ENCODE measurements around the gene ZNF346.

Gene ZNF346

DNA sequence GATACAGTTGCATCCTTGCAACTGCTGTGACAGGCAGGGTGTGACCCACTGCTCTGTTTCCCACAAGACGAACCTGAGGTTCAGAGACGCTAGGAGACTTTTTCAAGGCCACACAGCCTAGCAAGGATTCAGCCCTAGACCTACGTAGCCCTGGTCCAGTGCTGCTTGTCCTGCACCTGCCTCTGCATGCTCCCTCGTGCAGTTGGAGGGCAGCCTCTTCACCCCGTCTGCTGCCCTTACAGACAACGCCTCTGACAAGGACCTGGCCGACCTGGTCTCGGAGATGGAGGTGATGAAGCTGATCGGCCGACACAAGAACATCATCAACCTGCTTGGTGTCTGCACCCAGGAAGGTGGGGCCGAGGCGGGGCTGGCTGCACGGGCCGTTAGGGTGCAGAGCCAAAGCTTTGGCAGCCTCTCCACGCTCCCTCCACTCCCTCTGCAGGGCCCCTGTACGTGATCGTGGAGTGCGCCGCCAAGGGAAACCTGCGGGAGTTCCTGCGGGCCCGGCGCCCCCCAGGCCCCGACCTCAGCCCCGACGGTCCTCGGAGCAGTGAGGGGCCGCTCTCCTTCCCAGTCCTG, 72.7 kb downstream of the ZNF346 start:
- no peak for DNase-seq (ENCODE audit: low spot score)

DNA sequence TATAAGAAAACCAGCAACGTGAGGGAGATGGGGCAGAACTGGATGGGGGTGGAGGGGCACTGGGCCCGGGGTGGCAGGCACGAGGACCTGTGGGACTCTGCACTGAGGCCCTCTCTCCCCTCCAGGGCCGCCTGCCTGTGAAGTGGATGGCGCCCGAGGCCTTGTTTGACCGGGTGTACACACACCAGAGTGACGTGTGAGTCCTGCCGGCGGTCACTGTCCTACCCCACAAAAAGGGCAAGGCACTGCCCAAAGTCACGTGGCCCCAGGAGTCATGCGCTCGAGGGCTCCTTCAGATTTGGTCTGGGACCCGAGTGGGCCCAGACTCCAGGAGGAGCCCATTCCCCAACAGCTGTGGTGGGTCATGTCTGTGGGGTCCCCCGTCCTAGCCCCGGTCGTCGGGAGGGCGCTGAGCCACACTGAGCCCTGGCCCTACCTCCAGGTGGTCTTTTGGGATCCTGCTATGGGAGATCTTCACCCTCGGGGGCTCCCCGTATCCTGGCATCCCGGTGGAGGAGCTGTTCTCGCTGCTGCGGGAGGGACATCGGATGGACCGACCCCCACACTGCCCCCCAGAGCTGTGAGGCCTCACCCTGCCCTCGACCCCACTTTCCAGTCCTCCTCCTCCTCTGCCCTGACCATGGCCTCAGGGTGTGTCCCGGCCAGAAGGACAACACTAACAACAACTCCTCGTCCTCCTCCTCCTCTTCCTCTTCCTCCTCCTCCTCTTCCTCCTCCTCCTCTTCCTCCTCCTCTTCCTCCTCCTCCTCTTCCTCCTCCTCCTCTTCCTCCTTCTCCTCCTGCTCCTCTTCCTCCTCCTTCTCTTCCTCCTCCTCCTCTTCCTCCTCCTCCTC, 73.9 kb downstream of the ZNF346 start:
- DNase-seq (ENCODE audit: low spot score), result no peak

DNA sequence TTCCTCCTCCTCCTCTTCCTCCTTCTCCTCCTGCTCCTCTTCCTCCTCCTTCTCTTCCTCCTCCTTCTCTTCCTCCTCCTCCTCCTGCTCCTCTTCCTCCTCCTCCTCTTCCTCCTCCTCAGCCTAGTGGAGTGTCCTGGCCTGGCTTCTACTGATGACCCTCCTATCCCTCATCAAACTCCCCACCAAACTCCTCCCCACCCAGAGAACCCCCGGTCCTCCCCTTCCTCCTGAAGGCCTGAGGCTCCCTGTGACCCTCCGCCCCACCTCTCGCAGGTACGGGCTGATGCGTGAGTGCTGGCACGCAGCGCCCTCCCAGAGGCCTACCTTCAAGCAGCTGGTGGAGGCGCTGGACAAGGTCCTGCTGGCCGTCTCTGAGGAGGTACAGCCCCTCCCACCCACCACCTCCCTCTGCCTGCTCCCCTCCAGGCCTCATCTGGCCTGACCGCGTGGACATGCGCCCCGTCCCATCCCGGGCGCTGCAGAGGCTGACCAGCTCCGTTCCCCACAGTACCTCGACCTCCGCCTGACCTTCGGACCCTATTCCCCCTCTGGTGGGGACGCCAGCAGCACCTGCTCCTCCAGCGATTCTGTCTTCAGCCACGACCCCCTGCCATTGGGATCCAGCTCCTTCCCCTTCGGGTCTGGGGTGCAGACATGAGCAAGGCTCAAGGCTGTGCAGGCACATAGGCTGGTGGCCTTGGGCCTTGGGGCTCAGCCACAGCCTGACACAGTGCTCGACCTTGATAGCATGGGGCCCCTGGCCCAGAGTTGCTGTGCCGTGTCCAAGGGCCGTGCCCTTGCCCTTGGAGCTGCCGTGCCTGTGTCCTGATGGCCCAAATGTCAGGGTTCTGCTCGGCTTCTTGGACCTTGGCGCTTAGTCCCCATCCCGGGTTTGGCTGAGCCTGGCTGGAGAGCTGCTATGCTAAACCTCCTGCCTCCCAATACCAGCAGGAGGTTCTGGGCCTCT, 74.8 kb downstream of the ZNF346 start:
- DNase-seq (ENCODE audit: low spot score), result no peak

DNA sequence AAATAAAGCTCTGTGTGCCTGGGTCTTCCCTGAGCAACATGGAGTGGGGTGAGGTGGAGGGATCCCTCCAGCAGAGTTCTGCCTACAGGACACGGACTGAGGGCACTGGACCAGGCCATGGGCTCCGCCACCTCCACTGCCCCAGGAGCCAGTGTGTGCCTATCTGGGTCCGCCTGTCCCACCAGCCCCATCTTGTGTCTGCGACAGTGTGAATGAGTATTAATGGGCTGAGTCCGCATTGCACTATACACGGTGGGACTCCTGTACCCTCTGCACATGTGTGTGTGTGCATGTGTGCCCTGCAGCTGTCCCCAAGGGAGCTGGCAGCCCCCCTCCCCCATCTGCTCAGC, 75.6 kb downstream of the ZNF346 start:
- DNase-seq (ENCODE audit: low spot score), result no peak

DNA sequence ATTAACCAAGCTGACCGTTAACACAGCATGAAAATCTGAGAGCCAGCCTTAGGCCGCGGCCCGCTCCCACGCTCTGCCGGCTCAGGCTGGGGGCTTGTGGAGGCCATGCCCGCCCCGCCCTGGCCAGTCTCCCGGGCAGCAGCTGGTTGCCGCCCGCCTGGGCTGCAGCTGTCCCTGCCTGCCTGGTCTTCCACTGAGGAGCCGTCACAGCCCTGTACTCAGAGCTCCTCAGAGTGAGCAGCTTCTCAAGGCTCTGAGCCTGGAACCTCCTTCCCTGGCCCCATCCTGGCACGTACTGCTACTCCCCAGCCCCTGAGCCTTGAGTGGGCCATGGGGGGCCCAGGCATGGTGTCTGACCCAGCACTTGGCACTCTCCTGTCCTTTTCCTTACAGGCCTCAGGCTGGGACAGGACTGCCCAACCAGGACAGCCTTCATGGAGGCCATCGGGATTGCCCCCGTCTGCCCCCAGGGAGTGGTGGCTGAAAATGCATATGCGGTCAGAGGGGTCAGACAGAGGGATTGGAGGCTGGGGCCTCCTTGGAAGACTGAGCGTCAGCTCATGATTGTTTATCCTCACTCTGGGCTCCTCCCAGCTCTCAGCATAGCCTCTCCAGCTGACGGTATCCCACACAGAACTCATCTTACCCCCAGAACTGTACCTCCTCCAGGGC, 76.1 kb downstream of the ZNF346 start:
- DNase-seq (ENCODE audit: low spot score), result no peak

DNA sequence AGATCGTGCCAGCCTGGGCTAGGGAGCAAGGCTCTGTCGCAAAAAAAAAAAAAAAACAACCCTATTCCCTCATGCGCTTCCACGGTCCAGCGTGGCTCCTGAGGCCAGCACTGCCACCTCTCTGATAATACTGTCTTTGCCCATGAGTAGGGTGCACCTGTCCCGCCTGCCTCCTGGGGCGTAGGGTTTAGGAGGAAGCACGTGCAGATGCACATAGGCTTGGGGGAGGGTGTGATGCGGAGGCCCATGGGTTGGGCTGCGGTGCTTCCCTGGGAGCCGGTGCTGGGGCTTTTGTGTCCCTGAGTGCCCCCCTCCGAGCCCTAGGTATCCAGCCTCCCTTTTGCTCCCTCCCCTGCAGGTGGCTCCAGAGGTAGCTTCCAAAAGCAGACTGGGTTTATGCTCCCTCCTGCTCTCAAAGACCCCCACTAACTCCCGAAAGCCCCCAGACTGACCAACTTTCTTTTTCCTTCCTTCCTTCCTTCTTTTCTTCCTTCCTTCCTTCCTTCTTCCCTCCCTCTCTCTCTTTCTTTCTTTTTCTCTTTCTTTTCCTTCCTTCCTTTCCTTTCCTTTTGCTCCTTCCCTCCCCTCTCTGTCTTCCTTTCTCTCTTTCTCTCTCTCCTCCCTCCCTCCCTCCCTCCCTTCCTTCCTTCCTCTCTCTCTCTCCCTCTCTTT, 77.1 kb downstream of the ZNF346 start:
- DNase-seq (ENCODE audit: low spot score), result no peak

DNA sequence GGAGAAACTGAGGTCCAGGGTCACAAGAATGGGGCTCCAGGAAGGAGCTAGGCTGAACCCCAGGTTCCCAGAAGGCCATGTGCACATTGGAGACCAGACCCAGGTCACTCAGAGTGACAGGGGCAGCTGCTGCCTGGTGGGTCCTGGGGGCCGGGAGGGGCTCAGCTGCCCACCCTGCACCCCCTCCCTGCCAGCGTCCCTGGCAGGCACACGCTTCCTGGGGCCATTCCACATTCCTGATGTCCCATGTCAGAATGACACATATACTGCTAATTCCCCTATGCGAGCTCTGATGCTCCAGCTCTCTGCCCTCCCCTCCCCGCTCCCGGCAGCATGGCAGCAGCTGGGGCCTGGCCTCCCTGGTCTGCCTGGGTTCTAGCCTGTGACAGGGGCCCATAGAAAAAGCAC, 78.2 kb downstream of the ZNF346 start:
- DNase-seq (ENCODE audit: low spot score), result no peak

DNA sequence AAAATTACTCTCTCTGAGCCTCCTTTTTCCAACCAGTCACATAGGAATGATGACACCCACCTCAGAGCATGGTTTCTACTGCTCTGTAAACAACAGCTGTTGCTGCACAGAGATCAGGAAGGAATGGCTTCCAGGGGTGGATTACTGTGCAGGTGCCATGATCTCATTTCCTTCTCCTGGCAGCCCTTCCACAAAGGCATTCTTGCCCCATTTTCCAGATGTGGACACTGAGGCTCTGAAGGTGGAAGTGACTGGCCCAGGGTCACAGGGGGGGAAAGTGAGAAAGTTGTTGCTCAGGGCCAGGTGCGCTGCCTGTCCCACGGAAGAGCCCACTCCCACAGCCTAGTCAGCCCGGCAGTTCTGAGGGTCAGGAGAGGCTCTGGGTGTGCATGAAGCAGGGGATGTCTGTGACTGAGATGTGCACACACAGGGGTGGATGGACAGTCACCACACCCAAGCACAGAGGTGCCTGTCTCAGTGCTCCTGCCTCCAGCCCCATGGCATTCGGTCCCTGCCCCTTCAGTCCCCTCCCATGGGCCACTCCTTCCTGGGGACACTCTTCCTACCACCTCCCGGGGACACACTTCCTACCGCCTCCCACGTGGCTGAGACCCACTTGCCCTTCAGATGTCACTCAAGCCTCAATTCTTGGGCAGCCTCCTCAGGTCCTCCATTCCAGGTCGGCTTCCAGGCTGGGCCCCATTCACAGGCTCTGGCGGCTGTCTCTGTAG, 81.2 kb downstream of the ZNF346 start:
- no peak for DNase-seq (ENCODE audit: low spot score)

DNA sequence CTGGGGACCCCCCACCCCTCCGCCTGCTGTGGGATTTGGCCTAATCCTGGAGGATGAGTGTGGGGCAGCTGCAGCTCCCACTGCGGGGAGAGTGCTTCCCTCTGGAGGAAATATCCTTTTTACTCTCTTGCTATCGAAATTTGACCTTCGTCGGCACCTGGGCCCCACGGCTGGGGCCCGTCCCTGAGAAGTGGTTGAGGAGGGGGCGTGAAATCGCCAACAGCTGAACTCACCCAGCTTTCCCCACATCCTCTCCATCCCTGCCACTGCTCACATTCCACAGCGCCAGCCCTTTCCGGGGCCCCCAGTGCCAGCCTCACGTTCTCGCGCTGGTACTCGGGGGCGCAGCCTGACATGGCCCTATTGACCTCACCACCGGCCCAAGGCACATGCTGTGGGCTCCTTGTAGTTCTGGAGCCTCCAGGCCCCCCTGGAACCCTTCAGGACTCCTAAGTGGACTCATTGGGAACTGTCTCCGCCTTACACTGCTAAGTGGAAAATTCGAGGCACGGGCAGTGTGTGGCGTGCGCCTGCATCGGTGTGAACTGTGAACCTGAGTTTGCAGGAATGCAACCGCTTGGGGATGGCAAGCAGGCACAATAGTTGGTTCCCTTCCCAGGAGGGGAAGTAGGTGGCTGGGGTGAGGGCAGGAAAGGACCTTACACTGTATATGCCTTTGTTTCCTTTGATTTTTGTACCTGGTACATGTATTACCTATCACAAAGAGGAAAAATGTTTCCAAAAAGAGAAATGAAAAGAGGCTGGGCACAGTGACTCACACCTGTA, 83.4 kb downstream of the ZNF346 start:
- no peak for DNase-seq (ENCODE audit: low spot score)

DNA sequence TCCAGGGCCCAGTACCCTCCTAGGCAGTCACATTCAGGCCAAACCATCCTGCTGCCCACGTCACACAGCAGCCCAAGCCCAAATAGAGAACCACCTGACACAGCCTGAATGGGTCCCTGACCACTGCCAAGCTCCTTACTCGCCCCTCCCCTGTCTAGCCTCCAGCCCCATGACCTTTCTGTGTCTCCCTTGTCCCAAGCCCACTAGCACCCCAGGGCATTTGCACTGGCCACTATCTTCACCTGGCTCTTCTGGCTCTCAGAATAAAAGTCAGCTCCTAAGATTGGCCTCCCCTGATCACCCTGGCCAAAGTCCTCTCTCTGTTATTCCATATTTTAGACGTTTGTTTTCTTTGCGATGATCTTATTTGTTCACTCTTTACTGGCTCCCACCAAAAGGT, 84.7 kb downstream of the ZNF346 start:
- no peak for DNase-seq (ENCODE audit: low spot score)

DNA sequence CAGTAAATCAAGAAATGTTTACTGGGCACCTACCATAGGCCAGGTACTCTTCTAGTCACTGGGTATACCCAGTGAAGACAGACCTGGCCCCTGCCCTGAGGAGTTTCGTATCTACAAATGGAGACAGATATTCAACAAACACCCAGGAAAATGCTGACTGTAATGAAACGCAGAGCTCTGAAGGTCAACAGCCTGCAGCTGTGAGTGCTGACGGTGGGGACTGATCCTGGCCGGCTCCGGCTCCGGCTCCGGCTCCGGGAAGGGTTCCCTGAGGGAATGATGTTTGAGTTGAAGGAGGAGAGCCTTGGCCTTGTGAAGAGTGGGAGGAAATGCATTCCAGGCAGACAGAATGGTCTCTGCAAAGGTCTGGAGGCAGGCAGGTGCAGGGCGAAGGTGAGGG, 87.3 kb downstream of the ZNF346 start:
- no peak for DNase-seq (ENCODE audit: low spot score)

DNA sequence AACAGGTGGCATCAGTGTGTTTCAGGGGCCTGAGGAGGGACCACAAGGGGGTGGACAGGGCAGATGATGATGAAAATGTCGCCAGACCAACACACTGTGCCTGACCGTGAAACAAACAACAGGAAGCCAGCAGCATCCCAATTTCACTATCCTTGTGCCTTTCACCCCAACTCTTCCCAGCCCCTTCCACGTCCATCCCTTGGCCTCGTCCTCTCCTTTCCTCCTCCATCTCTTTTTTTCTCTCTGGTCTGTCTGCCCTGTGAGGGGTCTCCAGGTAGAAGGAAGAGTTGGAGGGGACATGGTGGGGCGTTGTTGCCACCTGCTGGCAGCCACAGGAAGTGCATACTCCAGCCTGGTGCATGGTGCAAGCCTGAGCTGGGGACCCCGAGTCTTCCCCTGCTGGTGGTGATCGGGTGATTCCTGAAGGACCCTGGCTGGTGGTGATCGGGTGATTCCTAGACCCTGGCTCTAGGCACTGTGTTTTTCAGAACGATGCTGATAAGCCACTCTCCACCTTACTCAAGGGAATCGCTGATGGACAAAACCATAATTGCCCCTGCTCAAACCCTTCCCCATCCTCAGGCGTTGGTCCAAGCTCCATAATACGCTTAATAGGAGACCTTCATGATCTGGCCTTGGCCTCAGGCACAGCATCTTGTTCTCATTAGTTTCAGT, 89.4 kb downstream of the ZNF346 start:
- DNase-seq (ENCODE audit: low spot score), result peak; percentile 57

DNA sequence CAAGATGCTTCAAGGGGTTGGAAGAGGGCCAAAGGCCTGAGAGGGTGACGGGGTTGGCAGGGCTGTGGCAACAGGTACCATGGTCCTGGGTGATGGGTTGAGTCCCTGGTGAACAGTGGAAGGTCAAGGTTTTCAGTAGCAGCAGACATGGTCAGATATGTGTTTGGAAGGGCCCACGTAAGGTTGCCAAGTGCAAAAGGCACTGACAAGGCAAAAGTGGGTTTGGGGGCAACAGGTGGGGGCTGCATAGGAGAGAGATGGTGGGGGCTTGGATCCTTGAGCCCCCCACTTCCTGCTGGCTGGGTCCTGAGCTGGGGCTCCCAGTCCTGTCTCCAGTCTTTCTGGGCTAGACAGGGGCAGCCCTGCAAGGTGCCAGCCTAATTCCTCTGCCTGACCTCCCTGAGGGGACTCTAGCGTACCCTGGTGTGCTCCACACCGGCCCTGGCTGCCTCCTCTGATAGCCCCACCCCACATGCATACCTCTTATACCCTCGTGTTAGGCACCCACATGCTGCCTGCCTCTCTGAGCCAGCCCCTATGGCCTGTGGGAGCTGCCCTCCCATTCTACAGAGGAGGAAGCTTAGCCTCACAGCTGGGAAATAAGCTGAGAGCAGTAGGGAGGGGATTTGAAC, 90.2 kb downstream of the ZNF346 start:
- no peak for DNase-seq (ENCODE audit: low spot score)

DNA sequence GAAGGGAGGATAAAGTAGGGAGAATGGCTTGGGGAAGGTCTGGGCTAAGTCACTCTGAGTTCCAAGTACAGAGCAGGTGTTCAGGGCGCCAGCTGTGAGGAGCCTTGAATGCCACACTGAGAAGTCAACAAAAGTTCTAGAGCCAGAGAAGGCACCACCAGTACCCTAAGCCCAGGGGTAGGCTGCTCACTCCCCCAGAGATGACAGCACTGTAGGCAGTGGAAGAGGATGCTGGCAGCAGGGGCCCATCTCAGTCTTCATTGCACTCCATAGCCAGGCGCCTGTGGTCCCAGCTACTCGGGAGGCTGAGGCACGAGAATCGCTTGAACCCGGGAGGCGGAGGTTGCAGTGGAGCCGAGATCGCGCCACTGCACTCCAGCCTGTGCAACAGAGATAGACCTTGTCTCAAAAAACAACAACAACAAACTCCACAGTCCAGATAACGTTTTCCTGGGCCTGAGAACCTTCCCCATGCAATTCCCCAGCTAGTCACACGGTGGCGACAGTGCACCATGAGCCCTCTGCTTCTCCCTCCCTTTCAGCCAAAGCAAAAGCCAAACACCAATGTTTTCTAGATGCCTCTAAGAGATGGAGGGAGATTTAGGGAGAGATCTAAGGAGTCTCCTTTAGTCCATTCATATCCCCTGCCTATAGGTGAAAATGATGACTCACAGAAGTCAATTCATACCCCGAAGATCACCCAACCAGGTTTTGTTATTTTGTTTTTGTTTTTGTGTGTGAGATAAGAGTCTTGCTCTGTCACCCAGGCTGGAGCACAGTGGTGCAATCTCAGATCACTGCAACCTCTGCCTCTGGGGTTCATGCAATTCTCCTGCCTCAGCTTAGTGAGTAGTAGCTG, 91.3 kb downstream of the ZNF346 start:
- peak; percentile 83 for DNase-seq (ENCODE audit: low spot score)

DNA sequence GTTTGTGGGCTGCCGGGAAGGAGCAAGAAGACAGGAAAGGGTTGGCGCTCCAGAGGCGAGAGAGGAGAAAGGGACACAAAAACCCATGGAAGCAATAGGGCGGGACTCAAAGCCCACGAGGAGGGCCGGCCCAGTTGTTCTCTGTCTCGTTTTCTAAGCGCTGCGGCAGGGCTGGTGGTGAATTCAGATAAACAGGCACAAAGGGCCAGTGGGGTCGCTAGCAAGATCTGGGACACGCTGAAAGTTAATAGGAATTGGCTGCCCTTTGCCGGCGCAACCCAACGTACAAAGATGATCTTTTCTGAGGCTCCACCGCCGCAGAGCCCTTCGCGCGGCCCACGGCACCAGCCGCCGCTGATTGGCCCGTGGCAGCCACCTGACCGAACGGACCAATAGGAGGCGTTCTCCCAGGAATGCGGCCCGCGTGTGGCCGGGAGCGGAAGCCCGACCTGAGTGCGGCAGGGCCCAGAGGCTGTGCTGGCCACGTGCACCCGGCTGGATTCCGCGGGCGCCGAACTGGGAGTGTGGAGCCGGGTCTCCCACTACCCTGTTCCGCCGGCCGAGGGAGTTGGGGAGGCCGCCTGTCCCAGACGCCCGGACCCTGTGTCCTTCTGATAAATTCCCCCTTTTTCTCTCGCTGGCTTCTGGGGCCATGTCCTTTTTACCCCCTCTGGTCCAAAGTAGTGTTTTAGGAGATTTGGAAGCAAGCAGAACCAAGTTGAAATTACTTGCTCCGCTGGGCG, 94.3 kb downstream of the ZNF346 start:
- peak; percentile 86 for DNase-seq (ENCODE audit: low spot score)

DNA sequence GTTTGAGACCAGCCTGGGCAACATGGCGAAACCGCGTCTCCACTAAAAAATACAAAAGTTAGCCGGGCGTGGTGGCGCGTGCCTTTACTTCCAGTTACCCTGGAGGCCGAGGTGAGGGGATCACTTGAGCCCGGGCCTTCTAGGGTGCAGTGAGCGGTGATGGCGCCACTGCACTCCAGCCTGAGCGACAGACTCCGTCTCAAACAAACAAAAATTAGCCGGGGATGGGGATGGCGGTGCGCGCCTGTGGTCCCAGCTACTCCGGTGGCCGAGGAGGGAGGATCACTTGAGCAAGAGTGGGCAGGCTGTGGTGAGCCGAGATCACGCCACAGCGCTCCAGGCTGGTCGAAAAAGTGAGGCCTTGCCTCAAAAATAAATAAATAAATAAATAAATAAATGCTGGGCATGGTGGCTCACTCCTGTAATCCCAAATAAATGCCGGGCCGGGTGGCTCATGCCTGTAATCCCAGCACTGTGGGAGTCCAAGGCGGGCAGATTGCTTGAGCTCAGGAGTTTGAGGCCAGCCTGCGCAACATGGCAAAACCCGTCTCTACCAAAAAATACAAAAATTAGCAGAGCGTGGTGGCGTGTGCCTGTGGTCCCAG, 95.0 kb downstream of the ZNF346 start:
- no peak for DNase-seq (ENCODE audit: low spot score)

DNA sequence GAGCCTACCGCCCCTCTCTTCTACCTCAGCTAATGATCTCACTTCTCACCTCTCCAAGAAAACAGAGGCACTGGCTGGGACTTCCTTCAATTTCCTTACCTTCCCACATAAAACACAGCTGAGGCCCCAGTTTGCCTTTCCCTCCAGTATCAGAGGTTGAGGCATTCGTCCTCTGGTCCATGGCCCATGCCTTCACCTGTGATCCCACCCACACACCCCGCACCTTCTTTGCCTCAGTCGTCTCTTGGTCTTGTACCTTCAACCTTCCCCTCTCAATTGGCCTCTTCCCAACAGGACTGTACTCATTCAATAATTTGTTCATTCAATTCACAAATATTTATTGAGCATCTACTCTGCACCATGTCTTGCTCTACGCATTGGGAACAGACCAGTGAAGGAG, 100.1 kb downstream of the ZNF346 start:
- DNase-seq (ENCODE audit: low spot score), result no peak

All from CD4-positive, alpha-beta T cell treated with Interleukin-2 at 100 ng/mL for 4 hours (primary cell).